ENCODE measurements around the gene NDUFA11.
"Not testable (repeated sequence)": the region's sequence is repeated elsewhere in the genome, so short reads cannot be mapped to it uniquely, and the experiment has no call there.

DNA sequence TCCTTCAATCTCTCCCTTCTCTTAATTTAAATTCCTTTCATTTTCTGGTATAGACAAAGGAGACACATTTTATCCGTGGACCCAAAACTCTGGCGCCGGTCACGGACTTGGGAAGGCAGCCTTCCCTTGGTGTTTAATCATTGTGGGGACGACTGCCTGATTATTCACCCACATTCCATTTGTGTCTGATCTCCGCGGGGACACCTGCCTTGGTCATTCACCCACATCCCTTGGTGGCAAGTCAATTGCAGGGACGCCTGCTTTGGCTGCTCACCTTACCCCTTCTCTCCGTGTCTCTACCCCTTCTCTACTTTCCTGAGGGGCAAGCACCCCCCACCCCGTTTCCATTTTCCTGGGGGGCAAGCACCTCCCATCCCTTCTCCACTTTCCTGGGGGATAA is 55.7 kb downstream of the NDUFA11 start:
- TF ChIP-seq FOXK2 (IDR thresholded peaks at IDR 0.05); SP1 (IDR thresholded peaks at IDR 0.05); LEF1 (IDR thresholded peaks at IDR 0.05; ENCODE audit: borderline replicate concordance); TARDBP (IDR thresholded peaks at IDR 0.05); SUZ12 (IDR thresholded peaks at IDR 0.05); FOXA1 (IDR thresholded peaks at IDR 0.05); CTBP1 (IDR thresholded peaks at IDR 0.05; ENCODE audit: borderline replicate concordance); NFRKB (IDR thresholded peaks at IDR 0.05); ZNF384 (IDR thresholded peaks at IDR 0.05); BHLHE40 (IDR thresholded peaks at IDR 0.05; ENCODE audit: borderline replicate concordance): not testable (repeated sequence)
- TF ChIP-seq, protein P1, sequence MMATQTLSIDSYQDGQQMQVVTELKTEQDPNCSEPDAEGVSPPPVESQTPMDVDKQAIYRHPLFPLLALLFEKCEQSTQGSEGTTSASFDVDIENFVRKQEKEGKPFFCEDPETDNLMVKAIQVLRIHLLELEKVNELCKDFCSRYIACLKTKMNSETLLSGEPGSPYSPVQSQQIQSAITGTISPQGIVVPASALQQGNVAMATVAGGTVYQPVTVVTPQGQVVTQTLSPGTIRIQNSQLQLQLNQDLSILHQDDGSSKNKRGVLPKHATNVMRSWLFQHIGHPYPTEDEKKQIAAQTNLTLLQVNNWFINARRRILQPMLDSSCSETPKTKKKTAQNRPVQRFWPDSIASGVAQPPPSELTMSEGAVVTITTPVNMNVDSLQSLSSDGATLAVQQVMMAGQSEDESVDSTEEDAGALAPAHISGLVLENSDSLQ (IDR thresholded peaks at IDR 0.05) = not testable (repeated sequence)

Data from HEK293T (cell line).